H1 (cell line): ENCODE measurements around the gene RMND5A. TPM values are rescaled to one million over a fixed set of nuclear protein-coding genes. Genes with fewer than 3 reads are reported as not detected.

Experiments used
- CHD7 ChIP-seq: fragments of 300-600 bp; sonication (generic); IDR thresholded peaks from 2 replicates; pipeline ENCODE4 v1.7.1; 2012; ENCODE audit warnings: low read length, moderate library complexity, mild to moderate bottlenecking, inconsistent platforms; ENCODE audit not compliant: insufficient replicate concordance
- RBBP5 ChIP-seq: IDR thresholded peaks from 2 replicates; pipeline ENCODE4 v1.7.1; 2012; ENCODE audit warnings: low read depth, mild to moderate bottlenecking, inconsistent platforms, low read length, moderate library complexity, borderline replicate concordance
- SAP30 ChIP-seq: fragments of 300-600 bp; sonication (generic); IDR thresholded peaks from 2 replicates; pipeline ENCODE4 v1.7.1; 2012; ENCODE audit warnings: low read length, moderate library complexity, mild to moderate bottlenecking, inconsistent platforms; ENCODE audit not compliant: insufficient read depth, insufficient replicate concordance
- SRF ChIP-seq: IDR thresholded peaks from 2 replicates; pipeline ENCODE4 v1.6.1; 2011; ENCODE audit warnings: mild to moderate bottlenecking, low read depth, low read length, moderate library complexity
- TAF7 ChIP-seq: optimal IDR thresholded peaks from 2 replicates; pipeline ENCODE3; 2011; ENCODE audit warnings: low read depth, mild to moderate bottlenecking, inconsistent platforms, low read length, moderate library complexity, borderline replicate concordance
- polyA plus RNA-seq, 7 experiments: library from polyadenylated mRNA; depleted of rRNA in 3 of 7; stranded (reverse) in 5 of 7; unstranded in 2 of 7; fragments of >200 nt in 5 of 7; fragments of 200-250 nt in 2 of 7; gene quantifications; 1 replicate in 5 of 7; 2 replicates in 1 of 7; 4 replicates in 1 of 7; pipeline versions ENCODE4 v1.2.1 to v1.2.3, GENCODE V29; 2011 to 2013; ENCODE audit warnings: missing spikeins in 2 of 7, mixed read lengths in 2 of 7
- total RNA-seq: library from RNA; stranded (reverse); fragmentation: NEBNext Ultra II Directional; extraction: Animal tissue kit (Norgen Biotek cat#: 25700); gene quantifications from 2 replicates; pipeline ENCODE4 v1.2.1, GENCODE V29; 2021

RMND5A gene
- total and polyA plus RNA-seq, 2 of the 8 experiments (the other 6 are each of a cell fraction or from before 2014, with no cell fraction given) = 21.0 to 66.2 TPM

- no peak for TF ChIP-seq CHD7
- TF ChIP-seq TAF7 = no peak
- no peak for TF ChIP-seq SRF
- TF ChIP-seq RBBP5 = no peak
- TF ChIP-seq SAP30 = no peak
Measured at GRCh38 chr2:86785456-86785855, 65.4 kb downstream of the RMND5A start (continued).
